NT2/D1 (cell line): ENCODE results near the gene CMTM5.

Experiments used
- DNase-seq: peaks from one replicate; pipeline ENCODE4 v3.0.0-alpha.2; 2011; ENCODE audit warnings: low read depth, low spot score
- H3K27me3 ChIP-seq: 2 replicates; pipeline ENCODE4 v1.6.0; 2011; ENCODE audit warnings: mild to moderate bottlenecking; ENCODE audit not compliant: insufficient read length, insufficient read depth
- H3K36me3 ChIP-seq: 2 replicates; pipeline ENCODE4 v1.6.1; 2011; ENCODE audit warnings: mild to moderate bottlenecking, low read length, mixed read lengths; ENCODE audit not compliant: insufficient read depth, insufficient read length
- H3K4me1 ChIP-seq: 2 replicates; pipeline ENCODE4 v1.5.1; 2011; ENCODE audit not compliant: insufficient read depth, insufficient read length
- H3K4me3 ChIP-seq: 2 replicates; pipeline ENCODE4 v1.5.1; 2011; ENCODE audit warnings: low read depth; ENCODE audit not compliant: insufficient read length
- H3K9ac ChIP-seq: 2 replicates; pipeline ENCODE4 v1.6.0; 2011; ENCODE audit warnings: low read depth; ENCODE audit not compliant: insufficient read length
- H3K9me3 ChIP-seq: 2 replicates; pipeline ENCODE4 v1.5.1; 2011; ENCODE audit warnings: mild to moderate bottlenecking, low read length; ENCODE audit not compliant: insufficient read depth
- SUZ12 ChIP-seq: IDR thresholded peaks from 2 replicates; pipeline ENCODE4 v1.6.1; 2011; ENCODE audit not compliant: insufficient read length, insufficient read depth; ENCODE audit errors: extremely low read depth
- YY1 ChIP-seq: IDR thresholded peaks from 2 replicates; pipeline ENCODE4 v1.6.1; 2011; ENCODE audit not compliant: insufficient read length, insufficient read depth
- ZNF274 ChIP-seq: IDR thresholded peaks from 2 replicates; pipeline ENCODE4 v1.6.1; 2011; ENCODE audit warnings: mild to moderate bottlenecking, low read depth, low read length

CMTM5 gene

GRCh38 chr14:23375527-23376251 lies 1.2 kb upstream of the CMTM5 start:
- Histone ChIP-seq H3K36me3 (no peaks in the 10 kb centered on the region), H3K4me1 (peaks cover 9% of the 10 kb centered on the region), H3K4me3 (no peak overlapping the region), H3K9ac (no peak overlapping the region), H3K9me3 (no peaks in the 10 kb centered on the region), H3K27me3 (peaks cover 25% of the 10 kb centered on the region)
- no peak for DNase-seq
- TF ChIP-seq SUZ12: no peak
- no peak for TF ChIP-seq ZNF274
- no peak for TF ChIP-seq YY1

GRCh38 chr14:23377198-23377550 lies 328 bp downstream of the CMTM5 start:
- Histone ChIP-seq H3K27me3 (peaks cover 16% of the 10 kb centered on the region), H3K36me3 (peaks cover 8% of the 10 kb centered on the region), H3K9me3 (no peaks in the 10 kb centered on the region), H3K4me3 (no peak overlapping the region), H3K4me1 (peaks cover 9% of the 10 kb centered on the region), H3K9ac (peak overlapping the region; percentile 7)
- no peak for DNase-seq
- TF ChIP-seq ZNF274 (no peak), YY1 (no peak), SUZ12 (no peak)

- Histone ChIP-seq H3K27me3 (peaks cover 16% of the 10 kb centered on the region), H3K36me3 (peaks cover 11% of the 10 kb centered on the region), H3K9me3 (no peaks in the 10 kb centered on the region), H3K4me3 (no peak overlapping the region), H3K4me1 (peaks cover 9% of the 10 kb centered on the region), H3K9ac (peak overlapping the region; percentile 7)
- no peak for TF ChIP-seq ZNF274
- DNase-seq: no peak
Measured at GRCh38 chr14:23377573-23378563, 1.0 kb downstream of the CMTM5 start.

GRCh38 chr14:23378612-23379220 lies 1.9 kb downstream of the CMTM5 start:
- Histone ChIP-seq H3K4me1 (peaks cover 9% of the 10 kb centered on the region), H3K36me3 (peaks cover 13% of the 10 kb centered on the region), H3K4me3 (no peak overlapping the region), H3K9me3 (no peaks in the 10 kb centered on the region), H3K27me3 (peaks cover 16% of the 10 kb centered on the region), H3K9ac (no peak overlapping the region)
- DNase-seq: no peak
- no peak for TF ChIP-seq SUZ12
- no peak for TF ChIP-seq ZNF274
- TF ChIP-seq YY1: no peak

GRCh38 chr14:23379366-23380196 lies 2.7 kb downstream of the CMTM5 start:
- H3K27me3 ChIP-seq: peaks cover 16% of the 10 kb centered on the region
- H3K36me3 ChIP-seq: peaks cover 14% of the 10 kb centered on the region
- no peak overlapping the region for H3K9ac ChIP-seq
- peaks cover 9% of the 10 kb centered on the region for H3K4me1 ChIP-seq
- H3K4me3 ChIP-seq: no peak overlapping the region
- DNase-seq: no peak
- no peak for TF ChIP-seq SUZ12
- no peak for TF ChIP-seq ZNF274
- TF ChIP-seq YY1: no peak
- no peaks in the 10 kb centered on the region for H3K9me3 ChIP-seq

- Histone ChIP-seq H3K4me1 (peaks cover 9% of the 10 kb centered on the region), H3K36me3 (peaks cover 14% of the 10 kb centered on the region), H3K4me3 (no peak overlapping the region), H3K9ac (no peak overlapping the region), H3K27me3 (peaks cover 16% of the 10 kb centered on the region), H3K9me3 (no peaks in the 10 kb centered on the region)
- no peak for TF ChIP-seq SUZ12
- no peak for TF ChIP-seq YY1
- no peak for DNase-seq
Measured at GRCh38 chr14:23380197-23380914, 3.5 kb downstream of the CMTM5 start.
